ENCODE measurements around the gene PRKAB1. TPM values are rescaled to one million over a fixed set of nuclear protein-coding genes. Genes with fewer than 3 reads are reported as not detected.

PRKAB1 gene
- total and polyA plus RNA-seq, 9 of the 15 experiments (the other 6 are each of a cell fraction or from before 2014, with no cell fraction given): 32.6 to 94.2 (median 63.8) TPM

- BruUV-seq (replicated peaks): no TSS peak
- CTCF ChIA-PET (ENCODE audit: low intra/inter-chr PET ratio): no interaction called here
- ATAC-seq (no peak), FAIRE-seq (no peak), DNase-seq (ENCODE audit: extremely low read depth in 1 of 4, low spot score in 3 of 4) (no peak)
- in situ Hi-C loops (cut with MboI) (no loop called here), intact Hi-C loops (cut with micrococcal nuclease) (no loop called here)
- no peaks in the 10 kb centered on the region for H3K9me1 ChIP-seq (ENCODE audit: control insufficient read depth, insufficient read depth, low read length)
- no peak overlapping the region for H3K4me3 ChIP-seq
- H3K36me3 ChIP-seq (ENCODE audit: control insufficient read depth, insufficient read depth, low read length): peaks cover 91% of the 10 kb centered on the region
- H3K9me3 ChIP-seq (replicated peaks; ENCODE audit: control insufficient read depth, insufficient read depth, low read depth, low read length): no peaks in the 10 kb centered on the region
- H2AFZ ChIP-seq (ENCODE audit: low read depth, low read length): no peak overlapping the region
- POLR2A ChIA-PET: interaction anchor here (1.8 to 3.7 kb wide), 2 partner anchors 8 to 9 kb away, joined by 4 to 31 read pairs; no protein-coding TSS in a partner anchor
- H3K27ac ChIP-seq (ENCODE audit: extremely low read depth, low read depth, low read length): no peak overlapping the region; the same call in 2 of the 3 replicates
- peaks cover 73% of the 10 kb centered on the region for H3K79me2 ChIP-seq (ENCODE audit: control insufficient read depth, insufficient read depth, low read length)
- H3K4me2 ChIP-seq (ENCODE audit: insufficient read depth, low read length): no peak overlapping the region
- no peaks in the 10 kb centered on the region for H4K20me1 ChIP-seq (replicated peaks; ENCODE audit: control insufficient read depth, insufficient read depth, low read length)
- TF ChIP-seq SMAD2 (IDR thresholded peaks at IDR 0.05; ENCODE audit: low read depth, low read length): no peak
- TF ChIP-seq HNRNPLL (IDR thresholded peaks at IDR 0.05; ENCODE audit: low read depth, low read length, poor library complexity, severe bottlenecking): no peak
- no peak for TF ChIP-seq SAFB (IDR thresholded peaks at IDR 0.05; ENCODE audit: borderline replicate concordance, low read depth, low read length)
- TF ChIP-seq TEAD1 (CRISPR knock-in tag; IDR thresholded peaks at IDR 0.05): no peak
- TF ChIP-seq CBX5 (IDR thresholded peaks at IDR 0.05; ENCODE audit: borderline replicate concordance, low read depth): no peak
- TF ChIP-seq U2AF2 (optimal IDR thresholded peaks at IDR 0.05; ENCODE audit: low read depth, low read length): no peak
- WGBS (ENCODE audit: insufficient coverage, low coverage, missing lambda C conversion rate): 64% methylated on average over 7 of the region's 7 CpGs
- H3K9ac ChIP-seq (ENCODE audit: insufficient read depth in 1 of 2, low read depth in 2 of 2, low read length in 2 of 2): no peak overlapping the region
- no peaks in the 10 kb centered on the region for H3K27me3 ChIP-seq (ENCODE audit: control insufficient read depth in 2 of 2, insufficient read depth in 2 of 2, low read length in 2 of 2)
- H3K4me1 ChIP-seq (replicated peaks in 1 of 2; ENCODE audit: control insufficient read depth in 2 of 2, insufficient read depth in 2 of 2, low read length in 2 of 2): peaks cover 6 to 32% of the 10 kb centered on the region in 2 experiments; a peak in 4 of 5 replicates
These were observed 5.7 kb downstream of the PRKAB1 start for GRCh38 chr12:119673634-119674033.

- in situ Hi-C loops (cut with MboI): no loop called here
These were observed 6.6 kb downstream of the PRKAB1 start for GRCh38 chr12:119674560-119674959.

More at GRCh38 chr12:119674560-119674959, 6.6 kb downstream of the PRKAB1 start:
- H4K20me1 ChIP-seq (replicated peaks; ENCODE audit: control insufficient read depth, insufficient read depth, low read length): no peaks in the 10 kb centered on the region
- ChIA-PET CTCF (ENCODE audit: low intra/inter-chr PET ratio) (no interaction called here), POLR2A (interaction anchor here (0.9 to 3.7 kb wide), 4 partner anchors 8 to 16 kb away, joined by 3 to 31 read pairs (median 4); no protein-coding TSS in a partner anchor)
- no peak overlapping the region for H2AFZ ChIP-seq (ENCODE audit: low read depth, low read length)
- H3K4me1 ChIP-seq (replicated peaks in 1 of 2; ENCODE audit: control insufficient read depth in 2 of 2, insufficient read depth in 2 of 2, low read length in 2 of 2): peaks cover 6 to 32% of the 10 kb centered on the region in 2 experiments; a peak in 4 of 5 replicates
- DNase-seq (ENCODE audit: extremely low read depth in 1 of 4, low spot score in 3 of 4) (no peak), ATAC-seq (no peak), FAIRE-seq (no peak)
- H3K79me2 ChIP-seq (ENCODE audit: control insufficient read depth, insufficient read depth, low read length): peaks cover 65% of the 10 kb centered on the region
- H3K4me3 ChIP-seq: no peak overlapping the region
- H3K9me3 ChIP-seq (replicated peaks; ENCODE audit: control insufficient read depth, insufficient read depth, low read depth, low read length): no peaks in the 10 kb centered on the region
- intact Hi-C loops (cut with micrococcal nuclease): no loop called here
- no peak for TF ChIP-seq POLR3A (IDR thresholded peaks at IDR 0.05; ENCODE audit: borderline replicate concordance, extremely low read depth, insufficient read depth, insufficient read length)
- TF ChIP-seq POLR2A (conservative IDR thresholded peaks at IDR 0.05): 0 out of 2 replicates have a peak, but pooled peaks have one; percentile 42
- H3K4me2 ChIP-seq (ENCODE audit: insufficient read depth, low read length): no peak overlapping the region
- H3K9ac ChIP-seq (ENCODE audit: insufficient read depth in 1 of 2, low read depth in 2 of 2, low read length in 2 of 2): no peak overlapping the region
- H3K36me3 ChIP-seq (ENCODE audit: control insufficient read depth, insufficient read depth, low read length): peaks cover 99% of the 10 kb centered on the region
- no peaks in the 10 kb centered on the region for H3K27me3 ChIP-seq (ENCODE audit: control insufficient read depth in 2 of 2, insufficient read depth in 2 of 2, low read length in 2 of 2)
- 100% methylated on average over 4 of the region's 4 CpGs for WGBS (ENCODE audit: insufficient coverage, low coverage, missing lambda C conversion rate)
- H3K9me1 ChIP-seq (ENCODE audit: control insufficient read depth, insufficient read depth, low read length): no peaks in the 10 kb centered on the region
- no TSS peak for BruUV-seq (replicated peaks)
- no peak overlapping the region for H3K27ac ChIP-seq (ENCODE audit: extremely low read depth, low read depth, low read length)

All from K562 (cell line).